ENCODE results near the gene ZNF146. TPM values are rescaled to one million over a fixed set of nuclear protein-coding genes. Genes with fewer than 3 reads are reported as not detected.
A peak's percentile ranks its signal among the peaks of the same experiment; 100 is the strongest.
"Not testable (repeated sequence)": the region's sequence is repeated elsewhere in the genome, so short reads cannot be mapped to it uniquely, and the experiment has no call there.

Gene ZNF146
- 68.7 and 77.4 TPM in 2 replicates for total RNA-seq

- DNase-seq (ENCODE audit: extremely low read depth, low read depth, low spot score), result peak; percentile 92
These were observed at the start of gene ZNF146, which contains the start of gene ZNF565 for GRCh38 chr19:36214386-36215275. Gene ZNF146 (plus strand): TSS chr19:36215106. CDS start chr19:36236441, 21,335 bp downstream. Gene ZNF565 (minus strand): TSS chr19:36214665. CDS start chr19:36201985, 12,680 bp downstream.

GRCh38 chr19:36169084-36169760 is 45.7 kb upstream of the ZNF146 start:
- peak; percentile 50 for DNase-seq (ENCODE audit: extremely low read depth, low read depth, low spot score)

- no peak for DNase-seq (ENCODE audit: extremely low read depth, low read depth, low spot score)
These were observed 42.1 kb upstream of the ZNF146 start for GRCh38 chr19:36172852-36173251.

- not testable (repeated sequence) for DNase-seq (ENCODE audit: extremely low read depth, low read depth, low spot score)
These were observed 41.1 kb upstream of the ZNF146 start for GRCh38 chr19:36173846-36174245.

- DNase-seq (ENCODE audit: extremely low read depth, low read depth, low spot score), result not testable (repeated sequence)
These were observed 35.8 kb upstream of the ZNF146 start for GRCh38 chr19:36179077-36179476.

GRCh38 chr19:36182612-36183244 is 32.2 kb upstream of the ZNF146 start:
- no peak for DNase-seq (ENCODE audit: extremely low read depth, low read depth, low spot score)

GRCh38 chr19:36183245-36183628 is 31.7 kb upstream of the ZNF146 start:
- no peak for DNase-seq (ENCODE audit: extremely low read depth, low read depth, low spot score)

- DNase-seq (ENCODE audit: extremely low read depth, low read depth, low spot score), result not testable (repeated sequence)
These were observed 28.2 kb upstream of the ZNF146 start for GRCh38 chr19:36186722-36187121.

GRCh38 chr19:36196249-36196648 is 18.7 kb upstream of the ZNF146 start:
- no peak for DNase-seq (ENCODE audit: extremely low read depth, low read depth, low spot score)

- DNase-seq (ENCODE audit: extremely low read depth, low read depth, low spot score), result no peak
These were observed 16.8 kb upstream of the ZNF146 start for GRCh38 chr19:36198119-36198518.

- DNase-seq (ENCODE audit: extremely low read depth, low read depth, low spot score), result no peak
These were observed 13.2 kb upstream of the ZNF146 start for GRCh38 chr19:36201684-36202083.

GRCh38 chr19:36203293-36203692 is 11.6 kb upstream of the ZNF146 start:
- DNase-seq (ENCODE audit: extremely low read depth, low read depth, low spot score), result no peak

- no peak for DNase-seq (ENCODE audit: extremely low read depth, low read depth, low spot score)
These were observed 7.2 kb upstream of the ZNF146 start for GRCh38 chr19:36207605-36208252.

GRCh38 chr19:36209372-36209771 is 5.5 kb upstream of the ZNF146 start:
- no peak for DNase-seq (ENCODE audit: extremely low read depth, low read depth, low spot score)

- DNase-seq (ENCODE audit: extremely low read depth, low read depth, low spot score), result no peak
These were observed 4.4 kb upstream of the ZNF146 start for GRCh38 chr19:36210497-36210896.

GRCh38 chr19:36212895-36213294 is 2.0 kb upstream of the ZNF146 start:
- no peak for DNase-seq (ENCODE audit: extremely low read depth, low read depth, low spot score)

- no peak for DNase-seq (ENCODE audit: extremely low read depth, low read depth, low spot score)
These were observed 594 bp downstream of the ZNF146 start for GRCh38 chr19:36215276-36216123.

GRCh38 chr19:36221474-36221873 is 6.6 kb downstream of the ZNF146 start:
- no peak for DNase-seq (ENCODE audit: extremely low read depth, low read depth, low spot score)

GRCh38 chr19:36222503-36222902 is 7.6 kb downstream of the ZNF146 start:
- no peak for DNase-seq (ENCODE audit: extremely low read depth, low read depth, low spot score)
